ENCODE measurements around the gene IFIT2.

IFIT2 gene

GRCh38 chr10:89262086-89263051 lies 39.5 kb upstream of the IFIT2 start:
- Histone ChIP-seq H3K4me1 (ENCODE audit: low read depth, poor library complexity, severe bottlenecking) (peaks cover 6% of the 10 kb centered on the region), H3K4me3 (IDR thresholded peaks at IDR 0.05; ENCODE audit: insufficient read depth, low read depth, low read length) (no peak overlapping the region), H3K36me3 (ENCODE audit: insufficient read depth) (no peaks in the 10 kb centered on the region), H2AFZ (ENCODE audit: low read depth) (no peak overlapping the region), H3K27me3 (ENCODE audit: insufficient read depth, low read depth) (no peaks in the 10 kb centered on the region), H3K4me2 (no peak overlapping the region), H3K27ac (no peak overlapping the region), H4K20me1 (ENCODE audit: insufficient read depth) (no peaks in the 10 kb centered on the region), H3K9ac (no peak overlapping the region), H3K79me2 (ENCODE audit: insufficient read depth, low read depth) (no peaks in the 10 kb centered on the region)
- TF ChIP-seq, protein P1, sequence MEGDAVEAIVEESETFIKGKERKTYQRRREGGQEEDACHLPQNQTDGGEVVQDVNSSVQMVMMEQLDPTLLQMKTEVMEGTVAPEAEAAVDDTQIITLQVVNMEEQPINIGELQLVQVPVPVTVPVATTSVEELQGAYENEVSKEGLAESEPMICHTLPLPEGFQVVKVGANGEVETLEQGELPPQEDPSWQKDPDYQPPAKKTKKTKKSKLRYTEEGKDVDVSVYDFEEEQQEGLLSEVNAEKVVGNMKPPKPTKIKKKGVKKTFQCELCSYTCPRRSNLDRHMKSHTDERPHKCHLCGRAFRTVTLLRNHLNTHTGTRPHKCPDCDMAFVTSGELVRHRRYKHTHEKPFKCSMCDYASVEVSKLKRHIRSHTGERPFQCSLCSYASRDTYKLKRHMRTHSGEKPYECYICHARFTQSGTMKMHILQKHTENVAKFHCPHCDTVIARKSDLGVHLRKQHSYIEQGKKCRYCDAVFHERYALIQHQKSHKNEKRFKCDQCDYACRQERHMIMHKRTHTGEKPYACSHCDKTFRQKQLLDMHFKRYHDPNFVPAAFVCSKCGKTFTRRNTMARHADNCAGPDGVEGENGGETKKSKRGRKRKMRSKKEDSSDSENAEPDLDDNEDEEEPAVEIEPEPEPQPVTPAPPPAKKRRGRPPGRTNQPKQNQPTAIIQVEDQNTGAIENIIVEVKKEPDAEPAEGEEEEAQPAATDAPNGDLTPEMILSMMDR (conservative IDR thresholded peaks at IDR 0.05; ENCODE audit: low read depth, low read length): no peak

GRCh38 chr10:89263091-89263490 lies 38.8 kb upstream of the IFIT2 start:
- peaks cover 6% of the 10 kb centered on the region for H3K4me1 ChIP-seq (ENCODE audit: low read depth, poor library complexity, severe bottlenecking)
- H3K4me2 ChIP-seq: no peak overlapping the region
- no peaks in the 10 kb centered on the region for H3K79me2 ChIP-seq (ENCODE audit: insufficient read depth, low read depth)
- no peak overlapping the region for H3K9ac ChIP-seq
- H4K20me1 ChIP-seq (ENCODE audit: insufficient read depth): no peaks in the 10 kb centered on the region
- no peak overlapping the region for H3K4me3 ChIP-seq (IDR thresholded peaks at IDR 0.05; ENCODE audit: insufficient read depth, low read depth, low read length)
- TF ChIP-seq, protein P1 (conservative IDR thresholded peaks at IDR 0.05; ENCODE audit: low read depth, low read length): no peak
- H3K27me3 ChIP-seq (ENCODE audit: insufficient read depth, low read depth): no peaks in the 10 kb centered on the region
- H3K27ac ChIP-seq: no peak overlapping the region
- H2AFZ ChIP-seq (ENCODE audit: low read depth): no peak overlapping the region
- H3K36me3 ChIP-seq (ENCODE audit: insufficient read depth): no peaks in the 10 kb centered on the region

DNA sequence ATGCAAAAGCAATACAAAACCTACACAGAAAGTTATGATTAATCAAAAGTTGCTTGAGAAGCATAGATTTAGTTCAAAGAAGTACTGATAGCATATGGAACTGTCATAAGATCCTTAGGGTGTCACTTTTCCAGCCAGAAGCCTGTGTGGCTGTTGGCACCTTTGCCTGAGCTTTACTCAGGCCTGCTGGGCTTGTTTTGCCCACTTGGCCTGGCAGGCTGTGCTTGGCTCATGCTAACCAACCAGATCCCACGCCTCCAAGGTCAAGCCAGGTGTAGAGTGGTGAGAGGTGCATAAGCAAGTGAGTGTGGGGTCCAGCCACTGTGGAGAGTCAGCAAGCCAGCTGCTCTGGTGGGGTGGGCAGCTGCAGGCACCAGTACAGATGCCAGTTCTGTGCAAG lies 38.3 kb upstream of the IFIT2 start:
- H3K4me2 ChIP-seq: no peak overlapping the region
- no peaks in the 10 kb centered on the region for H3K36me3 ChIP-seq (ENCODE audit: insufficient read depth)
- no peak overlapping the region for H3K4me3 ChIP-seq (IDR thresholded peaks at IDR 0.05; ENCODE audit: insufficient read depth, low read depth, low read length)
- H3K27ac ChIP-seq: no peak overlapping the region
- no peaks in the 10 kb centered on the region for H3K79me2 ChIP-seq (ENCODE audit: insufficient read depth, low read depth)
- H2AFZ ChIP-seq (ENCODE audit: low read depth): no peak overlapping the region
- H4K20me1 ChIP-seq (ENCODE audit: insufficient read depth): no peaks in the 10 kb centered on the region
- TF ChIP-seq, protein P1 (conservative IDR thresholded peaks at IDR 0.05; ENCODE audit: low read depth, low read length): no peak
- peaks cover 6% of the 10 kb centered on the region for H3K4me1 ChIP-seq (ENCODE audit: low read depth, poor library complexity, severe bottlenecking)
- H3K9ac ChIP-seq: no peak overlapping the region
- H3K27me3 ChIP-seq (ENCODE audit: insufficient read depth, low read depth): no peaks in the 10 kb centered on the region

- no peak overlapping the region for H2AFZ ChIP-seq (ENCODE audit: low read depth)
- H3K4me1 ChIP-seq (ENCODE audit: low read depth, poor library complexity, severe bottlenecking): no peaks in the 10 kb centered on the region
- TF ChIP-seq, protein P1 (conservative IDR thresholded peaks at IDR 0.05; ENCODE audit: low read depth, low read length): no peak
- no peaks in the 10 kb centered on the region for H3K79me2 ChIP-seq (ENCODE audit: insufficient read depth, low read depth)
- H4K20me1 ChIP-seq (ENCODE audit: insufficient read depth): no peaks in the 10 kb centered on the region
- no peak overlapping the region for H3K27ac ChIP-seq
- H3K4me3 ChIP-seq (IDR thresholded peaks at IDR 0.05; ENCODE audit: insufficient read depth, low read depth, low read length): no peak overlapping the region
- no peak overlapping the region for H3K9ac ChIP-seq
- H3K27me3 ChIP-seq (ENCODE audit: insufficient read depth, low read depth): no peaks in the 10 kb centered on the region
- H3K36me3 ChIP-seq (ENCODE audit: insufficient read depth): no peaks in the 10 kb centered on the region
- H3K4me2 ChIP-seq: no peak overlapping the region
Measured at GRCh38 chr10:89266721-89267453, 35.0 kb upstream of the IFIT2 start.
